Measurements from ENCODE around the gene COPS6.
A peak's percentile ranks its signal among the peaks of the same experiment; 100 is the strongest.

Gene COPS6

DNA sequence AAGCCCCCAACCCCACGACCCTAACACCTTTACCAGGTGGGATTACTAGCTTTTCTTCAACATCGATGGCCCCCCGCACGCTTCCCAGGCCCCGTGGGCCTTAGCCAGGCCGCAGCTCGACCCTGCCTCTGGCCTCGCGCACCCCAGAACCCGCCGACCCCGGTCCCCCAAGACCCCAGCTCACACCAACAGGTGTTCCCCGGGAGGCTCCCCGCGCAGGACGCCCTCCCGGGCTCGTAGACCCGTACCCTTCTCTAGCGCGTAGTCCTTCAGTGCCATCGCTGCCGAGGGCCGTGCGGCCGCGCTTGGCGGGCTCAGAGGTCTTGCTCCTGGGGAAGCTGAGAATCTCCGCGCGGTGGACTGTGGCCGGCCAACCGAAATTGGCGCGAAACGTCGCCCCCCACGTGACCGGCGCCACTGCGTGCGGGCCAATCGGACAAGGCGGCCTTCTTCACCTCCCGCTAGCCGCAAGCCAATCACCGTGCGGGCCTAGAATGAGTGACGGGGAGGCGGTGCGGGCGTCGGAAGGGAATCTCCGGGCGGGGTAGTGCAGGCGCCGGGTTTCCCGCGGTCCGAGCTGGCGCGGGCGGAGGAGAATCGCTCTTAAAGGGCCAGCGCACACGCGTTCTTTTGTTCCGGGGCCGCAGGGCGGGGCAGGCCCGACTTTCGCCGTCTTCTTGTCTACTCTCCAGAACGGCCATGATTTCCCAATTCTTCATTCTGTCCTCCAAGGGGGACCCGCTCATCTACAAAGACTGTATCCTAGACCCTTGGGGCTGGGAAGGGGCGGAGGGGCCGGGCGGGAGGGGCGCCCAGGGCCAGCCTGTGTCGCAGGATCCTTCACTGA, 12.5 kb downstream of the COPS6 start, which contains the start of the genes AP4M1 and MCM7 (continued):
- no peak for TF ChIP-seq ZNF426 (tag by site-specific recombination; IDR thresholded peaks at IDR 0.05)
- no peak for TF ChIP-seq SALL2 (tag by site-specific recombination; IDR thresholded peaks at IDR 0.05; ENCODE audit: borderline replicate concordance)
- TF ChIP-seq ZNF561 (tag by site-specific recombination; IDR thresholded peaks at IDR 0.05; ENCODE audit: borderline replicate concordance) = no peak
- no peak for TF ChIP-seq ZNF350 (tag by site-specific recombination; IDR thresholded peaks at IDR 0.05)
- TF ChIP-seq ZNF223 (tag by site-specific recombination; IDR thresholded peaks at IDR 0.05) = no peak
- TF ChIP-seq, protein P1, sequence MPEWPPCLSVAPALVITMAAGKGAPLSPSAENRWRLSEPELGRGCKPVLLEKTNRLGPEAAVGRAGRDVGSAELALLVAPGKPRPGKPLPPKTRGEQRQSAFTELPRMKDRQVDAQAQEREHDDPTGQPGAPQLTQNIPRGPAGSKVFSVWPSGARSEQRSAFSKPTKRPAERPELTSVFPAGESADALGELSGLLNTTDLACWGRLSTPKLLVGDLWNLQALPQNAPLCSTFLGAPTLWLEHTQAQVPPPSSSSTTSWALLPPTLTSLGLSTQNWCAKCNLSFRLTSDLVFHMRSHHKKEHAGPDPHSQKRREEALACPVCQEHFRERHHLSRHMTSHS (tag by site-specific recombination; IDR thresholded peaks at IDR 0.05) = no peak
- TF ChIP-seq ZNF121 (tag by site-specific recombination; IDR thresholded peaks at IDR 0.05) = no peak
- TF ChIP-seq ZNF776 (tag by site-specific recombination; IDR thresholded peaks at IDR 0.05; ENCODE audit: borderline replicate concordance) = 0 out of 2 replicates have a peak, but pooled peaks have one; percentile 8
- no peak for TF ChIP-seq ZNF658 (tag by site-specific recombination; IDR thresholded peaks at IDR 0.05)
- TF ChIP-seq GLI2 (tag by site-specific recombination; IDR thresholded peaks at IDR 0.05; ENCODE audit: borderline replicate concordance, low read depth) = no peak
- TF ChIP-seq MZF1 (tag by site-specific recombination; IDR thresholded peaks at IDR 0.05; ENCODE audit: borderline replicate concordance) = no peak
- peak; percentile 87; the same call in 1 of the 2 replicates for TF ChIP-seq ZFP37 (tag by site-specific recombination; IDR thresholded peaks at IDR 0.05)
- no peak for TF ChIP-seq ZNF202 (tag by site-specific recombination; IDR thresholded peaks at IDR 0.05; ENCODE audit: borderline replicate concordance)
- no peak for TF ChIP-seq ZNF19 (tag by site-specific recombination; IDR thresholded peaks at IDR 0.05; ENCODE audit: low read depth)
- no peak; the same call in 1 of the 2 replicates for TF ChIP-seq ZNF610 (tag by site-specific recombination; IDR thresholded peaks at IDR 0.05; ENCODE audit: borderline replicate concordance)
- TF ChIP-seq, protein P2, sequence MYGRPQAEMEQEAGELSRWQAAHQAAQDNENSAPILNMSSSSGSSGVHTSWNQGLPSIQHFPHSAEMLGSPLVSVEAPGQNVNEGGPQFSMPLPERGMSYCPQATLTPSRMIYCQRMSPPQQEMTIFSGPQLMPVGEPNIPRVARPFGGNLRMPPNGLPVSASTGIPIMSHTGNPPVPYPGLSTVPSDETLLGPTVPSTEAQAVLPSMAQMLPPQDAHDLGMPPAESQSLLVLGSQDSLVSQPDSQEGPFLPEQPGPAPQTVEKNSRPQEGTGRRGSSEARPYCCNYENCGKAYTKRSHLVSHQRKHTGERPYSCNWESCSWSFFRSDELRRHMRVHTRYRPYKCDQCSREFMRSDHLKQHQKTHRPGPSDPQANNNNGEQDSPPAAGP (tag by site-specific recombination; IDR thresholded peaks at IDR 0.05) = 0 out of 2 replicates have a peak, but pooled peaks have one; percentile 57
- TF ChIP-seq ZNF830 (tag by site-specific recombination; IDR thresholded peaks at IDR 0.05; ENCODE audit: low read depth) = no peak
- TF ChIP-seq OVOL3 (tag by site-specific recombination; IDR thresholded peaks at IDR 0.05) = no peak
- peak; percentile 40; the same call in 1 of the 2 replicates for TF ChIP-seq ZNF157 (tag by site-specific recombination; IDR thresholded peaks at IDR 0.05)
- TF ChIP-seq ZNF768 (tag by site-specific recombination; IDR thresholded peaks at IDR 0.05) = no peak
- peak; percentile 14; the same call in 1 of the 2 replicates for TF ChIP-seq FEZF1 (tag by site-specific recombination; IDR thresholded peaks at IDR 0.05)
- no peak for TF ChIP-seq ZBTB48 (tag by site-specific recombination; IDR thresholded peaks at IDR 0.05)
- TF ChIP-seq ZNF433 (tag by site-specific recombination; IDR thresholded peaks at IDR 0.05; ENCODE audit: low read depth) = no peak
- TF ChIP-seq ZNF623 (tag by site-specific recombination; IDR thresholded peaks at IDR 0.05) = no peak; the same call in 1 of the 2 replicates
- no peak for TF ChIP-seq ZNF548 (tag by site-specific recombination; IDR thresholded peaks at IDR 0.05)
- no peak for TF ChIP-seq ZNF555 (tag by site-specific recombination; conservative IDR thresholded peaks at IDR 0.05)
- no peak for TF ChIP-seq MEIS1 (CRISPR knock-in tag; IDR thresholded peaks at IDR 0.05; ENCODE audit: borderline replicate concordance)
- TF ChIP-seq ZSCAN16 (tag by site-specific recombination; IDR thresholded peaks at IDR 0.05) = no peak
- no peak for TF ChIP-seq ZNF132 (tag by site-specific recombination; IDR thresholded peaks at IDR 0.05; ENCODE audit: borderline replicate concordance)
- TF ChIP-seq, protein P3, sequence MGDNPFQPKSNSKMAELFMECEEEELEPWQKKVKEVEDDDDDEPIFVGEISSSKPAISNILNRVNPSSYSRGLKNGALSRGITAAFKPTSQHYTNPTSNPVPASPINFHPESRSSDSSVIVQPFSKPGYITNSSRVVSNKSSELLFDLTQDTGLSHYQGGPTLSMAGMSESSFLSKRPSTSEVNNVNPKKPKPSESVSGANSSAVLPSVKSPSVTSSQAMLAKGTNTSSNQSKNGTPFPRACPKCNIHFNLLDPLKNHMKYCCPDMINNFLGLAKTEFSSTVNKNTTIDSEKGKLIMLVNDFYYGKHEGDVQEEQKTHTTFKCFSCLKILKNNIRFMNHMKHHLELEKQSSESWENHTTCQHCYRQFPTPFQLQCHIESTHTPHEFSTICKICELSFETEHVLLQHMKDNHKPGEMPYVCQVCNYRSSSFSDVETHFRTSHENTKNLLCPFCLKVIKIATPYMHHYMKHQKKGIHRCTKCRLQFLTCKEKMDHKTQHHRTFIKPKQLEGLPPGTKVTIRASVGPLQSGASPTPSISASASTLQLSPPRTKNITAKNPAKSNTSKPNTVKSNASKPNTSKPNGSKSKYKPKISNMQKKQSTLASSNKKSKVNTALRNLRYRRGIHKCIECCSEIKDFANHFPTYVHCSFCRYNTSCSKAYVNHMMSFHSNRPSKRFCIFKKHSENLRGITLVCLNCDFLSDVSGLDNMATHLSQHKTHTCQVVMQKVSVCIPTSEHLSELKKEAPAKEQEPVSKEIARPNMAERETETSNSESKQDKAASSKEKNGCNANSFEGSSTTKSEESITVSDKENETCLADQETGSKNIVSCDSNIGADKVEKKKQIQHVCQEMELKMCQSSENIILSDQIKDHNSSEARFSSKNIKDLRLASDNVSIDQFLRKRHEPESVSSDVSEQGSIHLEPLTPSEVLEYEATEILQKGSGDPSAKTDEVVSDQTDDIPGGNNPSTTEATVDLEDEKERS (tag by site-specific recombination; IDR thresholded peaks at IDR 0.05) = no peak
- TF ChIP-seq, protein P4, sequence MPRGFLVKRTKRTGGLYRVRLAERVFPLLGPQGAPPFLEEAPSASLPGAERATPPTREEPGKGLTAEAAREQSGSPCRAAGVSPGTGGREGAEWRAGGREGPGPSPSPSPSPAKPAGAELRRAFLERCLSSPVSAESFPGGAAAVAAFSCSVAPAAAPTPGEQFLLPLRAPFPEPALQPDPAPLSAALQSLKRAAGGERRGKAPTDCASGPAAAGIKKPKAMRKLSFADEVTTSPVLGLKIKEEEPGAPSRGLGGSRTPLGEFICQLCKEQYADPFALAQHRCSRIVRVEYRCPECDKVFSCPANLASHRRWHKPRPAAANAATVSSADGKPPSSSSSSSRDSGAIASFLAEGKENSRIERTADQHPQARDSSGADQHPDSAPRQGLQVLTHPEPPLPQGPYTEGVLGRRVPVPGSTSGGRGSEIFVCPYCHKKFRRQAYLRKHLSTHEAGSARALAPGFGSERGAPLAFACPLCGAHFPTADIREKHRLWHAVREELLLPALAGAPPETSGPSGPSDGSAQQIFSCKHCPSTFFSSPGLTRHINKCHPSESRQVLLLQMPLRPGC (tag by site-specific recombination; IDR thresholded peaks at IDR 0.05) = peak; percentile 45; the same call in 1 of the 2 replicates
- TF ChIP-seq ZFP41 (tag by site-specific recombination; IDR thresholded peaks at IDR 0.05; ENCODE audit: borderline replicate concordance) = no peak
- peak; percentile 7; the same call in 1 of the 2 replicates for TF ChIP-seq KLF1 (tag by site-specific recombination; IDR thresholded peaks at IDR 0.05)
- TF ChIP-seq ZNF600 (tag by site-specific recombination; IDR thresholded peaks at IDR 0.05) = no peak
- TF ChIP-seq ZNF175 (tag by site-specific recombination; IDR thresholded peaks at IDR 0.05) = no peak

All from HEK293 (cell line).